Parathyroid adenoma (tissue), 2 donors: ENCODE data around the gene CLEC16A.

Experiments used
- H2AFZ ChIP-seq: fragments of 300-600 bp; sonication (generic); one replicate; pipeline ENCODE4 v1.7.0; 2017; ENCODE audit warnings: antibody characterized with exemption, mild to moderate bottlenecking
- H3K27ac ChIP-seq: fragments of 300-600 bp; sonication (generic); one replicate; pipeline ENCODE4 v1.7.0; 2017
- H3K27me3 ChIP-seq: fragments of 300-600 bp; sonication (generic); one replicate; pipeline ENCODE4 v1.7.0; 2017; ENCODE audit warnings: low read length; ENCODE audit not compliant: control insufficient read depth, insufficient read depth
- H3K36me3 ChIP-seq: fragments of 300-600 bp; sonication (generic); one replicate; pipeline ENCODE4 v1.7.0; 2017; ENCODE audit warnings: low read length; ENCODE audit not compliant: control insufficient read depth, insufficient read depth
- H3K4me1 ChIP-seq: fragments of 300-600 bp; sonication (generic); one replicate; pipeline ENCODE4 v1.7.0; 2017; ENCODE audit warnings: control low read depth
- H3K4me2 ChIP-seq: fragments of 300-600 bp; sonication (generic); one replicate; pipeline ENCODE4 v1.7.0; 2017; ENCODE audit warnings: low read length
- H3K4me3 ChIP-seq: fragments of 300-600 bp; sonication (generic); one replicate; pipeline ENCODE4 v1.7.0; 2017; ENCODE audit warnings: low read depth, low read length
- H3K79me2 ChIP-seq: fragments of 300-600 bp; sonication (generic); one replicate; pipeline ENCODE4 v1.7.0; 2017; ENCODE audit warnings: control low read depth
- H3K9ac ChIP-seq: fragments of 300-600 bp; sonication (generic); one replicate; pipeline ENCODE4 v1.7.0; 2017; ENCODE audit warnings: mild to moderate bottlenecking
- H3K9me3 ChIP-seq: fragments of 300-600 bp; sonication (generic); one replicate; pipeline ENCODE4 v1.7.0; 2017; ENCODE audit warnings: low read length; ENCODE audit not compliant: control insufficient read depth
- CTCF ChIP-seq: fragments of 300-600 bp; sonication (generic); IDR thresholded peaks from one replicate; pipeline ENCODE4 v1.7.0; 2017; ENCODE audit warnings: antibody characterized with exemption, mild to moderate bottlenecking
- donor health status: primary hyperparathyroidism.

Gene CLEC16A

DNA sequence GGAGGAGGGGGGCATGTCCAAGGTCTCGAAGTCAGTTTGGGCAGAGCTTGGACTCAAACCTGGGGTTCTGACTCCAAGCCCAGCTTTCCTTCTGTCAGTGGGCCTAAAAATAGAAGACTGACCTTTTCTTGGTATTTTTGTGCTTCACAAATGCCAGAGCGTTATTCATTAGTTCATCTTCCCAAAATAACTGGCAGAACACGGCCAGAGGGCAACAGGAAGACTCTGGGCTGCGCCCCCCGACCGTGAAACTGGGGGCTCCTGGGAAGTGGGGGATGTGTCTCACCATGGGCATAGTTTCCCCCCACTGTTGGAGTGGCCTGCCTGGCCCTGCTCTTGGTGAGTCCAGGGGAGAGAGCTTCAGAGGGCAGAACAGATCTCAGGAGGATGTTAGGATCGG is 217.6 kb downstream of the CLEC16A start:
- H3K36me3 ChIP-seq: no peaks in the 10 kb centered on the region
- no peak for TF ChIP-seq CTCF
- no peaks in the 10 kb centered on the region for H3K9me3 ChIP-seq
- peaks cover 4% of the 10 kb centered on the region for H3K4me1 ChIP-seq
- H3K4me2 ChIP-seq: no peak overlapping the region
- no peak overlapping the region for H3K4me3 ChIP-seq
- H2AFZ ChIP-seq: no peak overlapping the region
- no peak overlapping the region for H3K9ac ChIP-seq
- H3K27ac ChIP-seq: no peak overlapping the region
- no peaks in the 10 kb centered on the region for H3K27me3 ChIP-seq
- H3K79me2 ChIP-seq: no peaks in the 10 kb centered on the region

GRCh38 chr16:11162586-11163268 is 218.4 kb downstream of the CLEC16A start:
- H3K4me3 ChIP-seq: no peak overlapping the region
- H3K4me1 ChIP-seq: peaks cover 4% of the 10 kb centered on the region

GRCh38 chr16:11163761-11164261 is 219.4 kb downstream of the CLEC16A start:
- no peaks in the 10 kb centered on the region for H3K79me2 ChIP-seq
- no peaks in the 10 kb centered on the region for H3K36me3 ChIP-seq
- H3K9ac ChIP-seq: no peak overlapping the region
- no peak overlapping the region for H3K27ac ChIP-seq
- H3K9me3 ChIP-seq: no peaks in the 10 kb centered on the region
- no peak overlapping the region for H3K4me3 ChIP-seq
- H3K27me3 ChIP-seq: no peaks in the 10 kb centered on the region
- no peak overlapping the region for H3K4me2 ChIP-seq
- TF ChIP-seq CTCF: no peak
- H2AFZ ChIP-seq: no peak overlapping the region
- H3K4me1 ChIP-seq: peaks cover 4% of the 10 kb centered on the region

More at GRCh38 chr16:11162586-11163268, 218.4 kb downstream of the CLEC16A start:
- Histone ChIP-seq H3K79me2 (no peaks in the 10 kb centered on the region), H3K4me2 (no peak overlapping the region), H3K36me3 (no peaks in the 10 kb centered on the region), H3K27ac (no peak overlapping the region), H3K9ac (no peak overlapping the region), H3K27me3 (no peaks in the 10 kb centered on the region), H3K9me3 (no peaks in the 10 kb centered on the region), H2AFZ (no peak overlapping the region)
- no peak for TF ChIP-seq CTCF

- Histone ChIP-seq H3K4me2 (no peak overlapping the region), H3K4me1 (peaks cover 4% of the 10 kb centered on the region), H3K36me3 (no peaks in the 10 kb centered on the region), H3K27ac (no peak overlapping the region), H3K27me3 (no peaks in the 10 kb centered on the region), H2AFZ (no peak overlapping the region), H3K9me3 (no peaks in the 10 kb centered on the region), H3K79me2 (no peaks in the 10 kb centered on the region), H3K9ac (no peak overlapping the region), H3K4me3 (no peak overlapping the region)
- TF ChIP-seq CTCF: no peak
Observed at GRCh38 chr16:11164482-11165270, 220.3 kb downstream of the CLEC16A start.
